AG04449 (cell line): ENCODE measurements around the gene DNAL4.

ENCODE experiments used
- CTCF ChIA-PET: fragments of 350-600 bp; formaldehyde crosslinking; extraction: SDS; loops from one replicate; lab custom pipeline; 2021; ENCODE audit warnings: antibody characterized with exemption; lab: Yijun Ruan, JAX
- POLR2A ChIA-PET: fragments of 400-600, 350-600 bp; formaldehyde crosslinking; extraction: SDS; loops from one replicate; lab custom pipeline; 2020; ENCODE audit warnings: antibody characterized with exemption, inconsistent platforms; lab: Yijun Ruan, JAX
- DNase-seq: peaks from one replicate; pipeline ENCODE4 v3.0.0-alpha.2; 2010; ENCODE audit warnings: low read depth, low spot score
- H3K4me3 ChIP-seq: 2 replicates; pipeline ENCODE4 v1.5.1; 2011; ENCODE audit warnings: low read depth, mild to moderate bottlenecking, control low read depth, low read length
- TF ChIP-seq, protein P1 (sequence below): IDR thresholded peaks from one replicate; pipeline ENCODE4 v1.5.1; 2011; ENCODE audit warnings: mild to moderate bottlenecking, moderate library complexity, low read length, control low read depth, inconsistent platforms; ENCODE audit not compliant: insufficient read depth; ENCODE audit errors: missing control alignments

Gene DNAL4

DNA sequence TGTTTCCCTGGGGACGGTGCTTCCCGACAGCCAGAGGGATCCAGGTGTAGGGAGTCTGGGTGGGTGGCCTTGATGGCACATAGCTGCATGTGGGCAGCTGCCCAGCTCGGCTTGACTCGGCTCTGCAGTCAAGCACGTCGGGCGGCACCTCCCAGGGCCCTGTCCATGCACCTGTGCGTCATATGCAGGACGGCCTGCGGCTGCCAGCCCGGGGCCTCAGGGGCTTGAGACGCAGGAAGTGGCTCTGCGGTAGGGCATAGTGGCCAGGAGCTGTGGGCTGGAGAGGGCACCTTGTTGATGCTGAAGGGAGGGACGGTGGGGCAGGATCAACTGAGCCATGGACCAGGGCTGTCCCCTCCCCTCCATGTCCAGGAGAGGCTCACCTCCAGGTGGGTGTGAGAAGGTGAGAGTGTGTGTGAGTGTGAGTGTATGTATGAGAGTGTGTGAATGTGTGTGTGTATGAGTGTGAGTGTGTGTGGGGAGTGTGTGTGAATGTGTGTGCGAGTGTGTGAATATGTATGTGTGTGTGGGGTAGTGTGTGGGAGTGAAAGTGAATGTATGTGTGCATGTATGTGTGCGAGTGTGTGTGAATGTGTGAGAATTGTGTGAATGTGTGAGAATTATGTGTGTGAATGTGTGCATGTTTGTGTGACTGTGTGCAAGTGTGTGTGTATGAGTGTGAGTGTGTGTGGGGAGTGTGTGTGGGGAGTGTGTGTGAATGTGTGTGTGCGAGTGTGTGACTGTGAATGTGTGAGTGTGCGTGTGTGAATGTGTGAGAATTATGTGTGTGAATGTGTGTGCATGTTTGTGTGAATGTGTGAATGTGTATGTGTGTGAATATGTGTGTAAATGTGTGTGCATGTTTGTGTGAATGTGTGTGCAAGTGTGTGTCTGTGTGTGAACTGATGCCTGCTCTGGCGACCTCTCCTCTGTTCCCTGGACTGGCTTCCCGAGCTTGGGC is 32.5 kb downstream of the DNAL4 start:
- TF ChIP-seq, protein P1, sequence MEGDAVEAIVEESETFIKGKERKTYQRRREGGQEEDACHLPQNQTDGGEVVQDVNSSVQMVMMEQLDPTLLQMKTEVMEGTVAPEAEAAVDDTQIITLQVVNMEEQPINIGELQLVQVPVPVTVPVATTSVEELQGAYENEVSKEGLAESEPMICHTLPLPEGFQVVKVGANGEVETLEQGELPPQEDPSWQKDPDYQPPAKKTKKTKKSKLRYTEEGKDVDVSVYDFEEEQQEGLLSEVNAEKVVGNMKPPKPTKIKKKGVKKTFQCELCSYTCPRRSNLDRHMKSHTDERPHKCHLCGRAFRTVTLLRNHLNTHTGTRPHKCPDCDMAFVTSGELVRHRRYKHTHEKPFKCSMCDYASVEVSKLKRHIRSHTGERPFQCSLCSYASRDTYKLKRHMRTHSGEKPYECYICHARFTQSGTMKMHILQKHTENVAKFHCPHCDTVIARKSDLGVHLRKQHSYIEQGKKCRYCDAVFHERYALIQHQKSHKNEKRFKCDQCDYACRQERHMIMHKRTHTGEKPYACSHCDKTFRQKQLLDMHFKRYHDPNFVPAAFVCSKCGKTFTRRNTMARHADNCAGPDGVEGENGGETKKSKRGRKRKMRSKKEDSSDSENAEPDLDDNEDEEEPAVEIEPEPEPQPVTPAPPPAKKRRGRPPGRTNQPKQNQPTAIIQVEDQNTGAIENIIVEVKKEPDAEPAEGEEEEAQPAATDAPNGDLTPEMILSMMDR, result no peak
- POLR2A ChIA-PET, result no interaction called here
- no peak for DNase-seq
- CTCF ChIA-PET, result interaction anchor here (0.7 to 10.4 kb wide), 3 partner anchors 8 to 163 kb away, joined by 3 to 159 read pairs (median 3); partner anchors contain the start of gene SUN2
- no peak overlapping the region for H3K4me3 ChIP-seq

DNA sequence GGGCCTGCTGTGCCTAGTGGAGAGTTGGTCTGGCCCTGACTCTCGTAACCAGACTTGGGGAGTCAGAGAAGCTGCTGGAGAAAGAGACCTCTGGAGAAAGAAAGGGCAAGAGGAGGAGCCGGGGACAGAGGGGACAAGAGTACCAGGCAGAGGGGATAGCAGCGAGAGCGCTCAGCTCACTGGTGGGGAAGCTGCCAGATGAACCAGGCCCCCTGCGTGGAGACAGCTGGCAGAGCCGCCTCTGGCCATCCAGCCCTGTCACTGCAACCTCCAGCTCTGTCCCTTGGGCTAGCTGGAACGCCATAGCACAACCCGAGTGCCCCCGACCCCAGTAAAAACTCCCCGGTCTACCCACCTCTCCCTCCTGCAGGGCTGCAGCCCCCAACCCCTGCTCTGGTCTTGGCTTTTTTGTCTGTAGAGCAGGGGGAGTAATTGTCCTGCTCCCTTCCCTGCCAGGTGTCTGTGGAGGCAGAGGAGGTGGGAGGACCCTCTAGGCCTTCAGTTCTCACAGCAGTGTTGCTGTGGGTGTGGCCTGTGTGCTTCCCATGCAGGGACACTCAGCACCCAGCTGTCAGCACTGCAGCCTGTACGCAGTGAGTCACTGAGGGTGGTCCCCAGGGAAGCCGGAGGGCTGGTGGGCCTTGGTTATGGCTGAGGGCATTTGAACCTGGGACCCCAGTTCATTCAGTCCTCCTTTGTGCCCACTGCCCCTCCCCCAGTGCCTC is 33.3 kb downstream of the DNAL4 start:
- POLR2A ChIA-PET, result no interaction called here
- CTCF ChIA-PET, result interaction anchor here (2.3 to 15.1 kb wide), 2 partner anchors 6 to 109 kb away, joined by 11 to 159 read pairs; no protein-coding TSS in a partner anchor
- TF ChIP-seq, protein P1, result no peak
- H3K4me3 ChIP-seq, result no peak overlapping the region
- no peak for DNase-seq

DNA sequence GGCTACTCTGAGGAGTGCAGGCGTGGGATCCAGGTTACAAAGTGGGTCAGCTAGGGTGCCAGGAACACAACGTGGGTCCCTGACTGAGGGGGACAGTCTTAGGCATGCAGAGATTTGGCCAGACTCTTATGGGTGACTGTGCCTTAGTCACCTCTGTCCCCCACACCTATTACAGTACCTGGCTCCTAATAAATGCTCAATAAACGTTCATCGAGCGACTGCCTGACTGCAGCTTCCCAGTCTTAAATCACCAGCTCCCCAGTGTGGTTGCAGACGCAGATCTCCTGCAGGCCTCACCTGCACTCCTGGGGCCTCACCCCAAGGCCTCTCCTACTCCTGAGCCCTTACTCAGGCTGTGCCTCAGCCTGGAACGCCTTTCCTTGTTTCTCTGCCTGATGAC is 34.9 kb downstream of the DNAL4 start:
- TF ChIP-seq, protein P1, result no peak
- ChIA-PET POLR2A (no interaction called here), CTCF (interaction anchor here (1.0 to 15.1 kb wide), 3 partner anchors 8 to 244 kb away, joined by 3 to 159 read pairs (median 11); no protein-coding TSS in a partner anchor)

DNA sequence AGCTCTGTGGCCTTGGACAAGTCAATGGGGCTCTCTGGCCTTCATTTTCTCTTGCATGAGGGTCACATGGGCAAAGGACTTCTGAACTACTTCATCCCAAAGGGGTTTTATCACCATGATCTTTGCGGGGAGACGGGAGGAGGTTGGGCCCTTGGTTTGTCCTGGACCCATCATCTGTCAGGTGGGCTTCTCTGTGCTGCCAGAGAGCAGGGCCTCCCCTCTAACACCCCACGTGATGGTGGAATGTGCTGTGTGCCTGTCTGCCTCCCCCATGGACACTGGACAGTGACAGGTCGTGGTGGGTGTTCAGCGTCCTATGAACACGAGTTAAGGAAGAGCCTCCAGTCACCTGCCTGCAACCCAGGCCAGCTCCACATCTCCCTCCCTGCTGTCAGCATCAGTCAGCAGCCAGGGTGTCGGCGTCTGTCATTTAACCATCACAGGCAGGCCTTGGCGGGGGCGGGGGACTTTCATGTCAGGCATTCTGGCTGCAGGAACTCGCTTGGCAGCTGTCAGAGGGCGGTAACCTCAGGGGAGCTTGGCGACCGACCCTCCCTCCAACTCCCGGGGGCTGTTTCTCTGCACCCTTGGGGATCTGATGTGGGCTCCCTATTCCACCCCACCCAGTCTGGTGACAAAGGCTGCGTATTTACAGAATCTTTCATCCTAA is 35.5 kb downstream of the DNAL4 start:
- CTCF ChIA-PET, result interaction anchor here (1.0 to 15.1 kb wide), 3 partner anchors 8 to 245 kb away, joined by 3 to 159 read pairs (median 11); no protein-coding TSS in a partner anchor
- no peak for DNase-seq
- TF ChIP-seq, protein P1, result no peak
- POLR2A ChIA-PET, result no interaction called here
- H3K4me3 ChIP-seq, result no peak overlapping the region

More for the DNA sequence above, 34.9 kb downstream of the DNAL4 start:
- H3K4me3 ChIP-seq, result no peak overlapping the region
- DNase-seq, result no peak

DNA sequence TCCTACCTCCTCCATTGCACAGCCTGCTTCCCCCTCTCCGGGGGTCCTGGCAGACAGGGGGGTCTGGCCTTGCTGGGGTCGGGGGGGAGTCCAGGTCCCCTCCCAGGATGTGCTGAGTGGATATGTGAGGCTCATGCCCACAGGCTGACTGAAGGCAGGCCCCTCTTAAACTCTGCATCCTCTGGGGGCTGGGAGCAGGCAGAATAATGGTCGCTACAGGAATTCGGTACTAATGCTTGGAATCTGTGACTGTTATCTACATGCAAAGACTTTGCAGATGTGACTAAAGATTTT is 36.5 kb downstream of the DNAL4 start:
- TF ChIP-seq, protein P1, result no peak
- ChIA-PET POLR2A (no interaction called here), CTCF (interaction anchor here (15.1 kb wide), 1 partner anchor 9 kb away, joined by 159 read pairs; no protein-coding TSS in a partner anchor)
- DNase-seq, result no peak
- no peak overlapping the region for H3K4me3 ChIP-seq
